Measurements from ENCODE around the gene BCAS3.

DNA sequence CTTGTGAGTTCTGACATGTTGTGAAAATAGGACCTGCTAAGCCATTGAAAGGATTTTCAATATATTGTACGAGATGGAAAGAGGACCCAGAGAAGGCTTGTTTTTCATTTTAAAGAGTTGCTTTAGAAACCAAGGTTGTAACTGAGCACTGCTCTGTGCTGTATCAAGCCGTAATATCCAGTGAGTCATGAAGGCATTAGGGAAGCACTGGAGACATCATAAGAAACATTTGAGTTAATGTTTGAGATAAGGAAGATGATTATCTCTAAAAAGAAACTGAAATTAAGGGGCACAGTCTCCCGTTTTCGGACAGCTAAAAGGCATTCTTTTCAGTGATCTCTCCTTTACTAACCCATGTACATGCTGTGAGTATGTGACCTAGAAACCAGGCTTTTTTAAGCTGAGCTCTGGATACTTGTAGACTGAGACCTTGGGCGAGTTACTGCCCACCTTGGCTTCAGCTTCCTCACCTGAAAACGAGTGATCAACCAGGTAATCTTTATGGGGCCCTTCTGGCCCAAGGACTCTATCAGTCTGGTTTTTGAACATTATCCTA lies 572.8 kb downstream of the BCAS3 start:
- TF ChIP-seq, protein P1, sequence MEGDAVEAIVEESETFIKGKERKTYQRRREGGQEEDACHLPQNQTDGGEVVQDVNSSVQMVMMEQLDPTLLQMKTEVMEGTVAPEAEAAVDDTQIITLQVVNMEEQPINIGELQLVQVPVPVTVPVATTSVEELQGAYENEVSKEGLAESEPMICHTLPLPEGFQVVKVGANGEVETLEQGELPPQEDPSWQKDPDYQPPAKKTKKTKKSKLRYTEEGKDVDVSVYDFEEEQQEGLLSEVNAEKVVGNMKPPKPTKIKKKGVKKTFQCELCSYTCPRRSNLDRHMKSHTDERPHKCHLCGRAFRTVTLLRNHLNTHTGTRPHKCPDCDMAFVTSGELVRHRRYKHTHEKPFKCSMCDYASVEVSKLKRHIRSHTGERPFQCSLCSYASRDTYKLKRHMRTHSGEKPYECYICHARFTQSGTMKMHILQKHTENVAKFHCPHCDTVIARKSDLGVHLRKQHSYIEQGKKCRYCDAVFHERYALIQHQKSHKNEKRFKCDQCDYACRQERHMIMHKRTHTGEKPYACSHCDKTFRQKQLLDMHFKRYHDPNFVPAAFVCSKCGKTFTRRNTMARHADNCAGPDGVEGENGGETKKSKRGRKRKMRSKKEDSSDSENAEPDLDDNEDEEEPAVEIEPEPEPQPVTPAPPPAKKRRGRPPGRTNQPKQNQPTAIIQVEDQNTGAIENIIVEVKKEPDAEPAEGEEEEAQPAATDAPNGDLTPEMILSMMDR (IDR thresholded peaks at IDR 0.05) = no peak
- no peak for TF ChIP-seq POLR2A (IDR thresholded peaks at IDR 0.05)

Data from body of pancreas (tissue), 4 donors.